ENCODE measurements around the gene FBXO46. TPM values are rescaled to one million over a fixed set of nuclear protein-coding genes. Genes with fewer than 3 reads are reported as not detected.

The FBXO46 gene
- polyA plus RNA-seq, 1 donor = 13.9 TPM

DNA sequence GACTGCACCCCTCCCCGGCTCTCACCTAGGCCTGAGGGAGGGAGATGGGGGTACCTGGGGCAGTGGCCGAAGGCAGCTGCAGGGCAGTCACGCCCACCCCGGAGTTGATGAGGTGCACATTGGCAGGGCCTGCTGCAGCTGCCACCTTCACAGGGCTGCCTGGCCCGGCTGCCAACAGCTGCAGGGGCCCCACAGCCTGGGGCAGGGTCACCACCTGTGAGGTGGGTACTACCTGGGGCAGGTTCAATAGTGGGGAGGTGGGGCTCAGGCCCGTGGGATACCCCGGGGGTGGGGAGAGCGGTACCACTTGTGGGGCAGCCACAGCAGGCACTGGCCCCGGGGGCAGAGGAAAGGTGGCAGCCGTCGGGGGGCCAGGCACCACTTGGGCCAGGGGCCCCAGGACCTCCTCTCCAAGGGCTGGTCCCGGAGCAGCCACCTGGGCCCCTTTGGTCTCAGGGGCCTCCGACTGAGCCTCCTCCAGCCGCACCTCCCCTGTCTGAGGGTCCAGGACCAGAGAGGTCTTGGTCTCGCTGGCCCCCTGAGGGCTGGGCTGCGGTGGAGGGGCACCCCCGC, 35.7 kb upstream of the FBXO46 start:
- Histone ChIP-seq H3K27ac (ENCODE audit: low read length) (peak overlapping the region; percentile 60), H3K27me3 (ENCODE audit: control insufficient read depth, insufficient read depth, low read length) (peaks cover 11% of the 10 kb centered on the region), H3K4me3 (ENCODE audit: low read length) (peak overlapping the region; percentile 67), H3K4me1 (ENCODE audit: control insufficient read depth, insufficient read depth, low read length) (peaks cover 40% of the 10 kb centered on the region), H3K36me3 (ENCODE audit: control insufficient read depth, insufficient read depth, low read length) (peaks cover 4% of the 10 kb centered on the region), H3K9me3 (ENCODE audit: control insufficient read depth, low read depth, low read length) (peaks cover 6% of the 10 kb centered on the region)
- no CpG with 5 or more reads among the region's 17 CpGs for WGBS (ENCODE audit: insufficient coverage, low lambda C conversion rate)
- no peak for DNase-seq

DNA sequence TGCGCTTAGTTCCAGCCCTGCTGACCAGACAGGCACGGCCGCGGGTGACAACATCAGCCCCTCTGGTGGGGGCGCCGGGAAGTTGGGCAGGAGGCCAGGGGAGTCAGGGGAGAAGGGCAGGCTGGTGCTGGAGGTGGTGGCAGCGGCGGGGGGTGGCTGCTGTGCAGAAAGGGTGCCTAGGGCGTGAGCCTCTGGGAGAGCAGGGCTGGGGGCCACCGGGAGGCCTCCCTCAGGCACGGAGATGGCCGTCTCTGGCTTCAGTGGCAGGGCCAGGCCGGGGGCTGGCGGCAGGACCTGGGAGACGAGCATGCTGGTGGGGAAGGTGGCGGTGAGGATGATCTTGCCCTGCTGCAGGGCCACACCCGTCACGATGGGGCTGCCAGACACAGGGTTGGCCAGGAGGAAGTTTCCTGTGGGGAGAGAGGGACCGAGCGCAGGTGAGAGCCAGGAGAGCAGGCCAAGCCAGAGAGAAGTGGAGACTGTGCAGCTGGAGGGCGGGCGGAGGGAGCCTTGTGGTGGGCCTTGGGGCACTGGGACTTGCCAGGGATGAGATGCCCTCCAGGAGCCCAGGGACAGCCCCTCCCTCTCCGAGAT, 35.1 kb upstream of the FBXO46 start:
- peaks cover 35% of the 10 kb centered on the region for H3K4me1 ChIP-seq (ENCODE audit: control insufficient read depth, insufficient read depth, low read length)
- no peak overlapping the region for H3K27ac ChIP-seq (ENCODE audit: low read length)
- H3K27me3 ChIP-seq (ENCODE audit: control insufficient read depth, insufficient read depth, low read length) = peaks cover 11% of the 10 kb centered on the region
- no peak for DNase-seq
- no peak overlapping the region for H3K4me3 ChIP-seq (ENCODE audit: low read length)
- WGBS (ENCODE audit: insufficient coverage, low lambda C conversion rate) = 100% methylated on average over 2 of the region's 23 CpGs
- H3K9me3 ChIP-seq (ENCODE audit: control insufficient read depth, low read depth, low read length) = peaks cover 4% of the 10 kb centered on the region
- H3K36me3 ChIP-seq (ENCODE audit: control insufficient read depth, insufficient read depth, low read length) = peaks cover 4% of the 10 kb centered on the region

- Histone ChIP-seq H3K36me3 (ENCODE audit: control insufficient read depth, insufficient read depth, low read length) (peaks cover 4% of the 10 kb centered on the region), H3K27ac (ENCODE audit: low read length) (no peak overlapping the region), H3K4me3 (ENCODE audit: low read length) (no peak overlapping the region), H3K9me3 (ENCODE audit: control insufficient read depth, low read depth, low read length) (peaks cover 4% of the 10 kb centered on the region), H3K27me3 (ENCODE audit: control insufficient read depth, insufficient read depth, low read length) (peaks cover 11% of the 10 kb centered on the region), H3K4me1 (ENCODE audit: control insufficient read depth, insufficient read depth, low read length) (peaks cover 35% of the 10 kb centered on the region)
- WGBS (ENCODE audit: insufficient coverage, low lambda C conversion rate) = no CpG with 5 or more reads among the region's 21 CpGs
- no peak for DNase-seq
These were observed 34.4 kb upstream of the FBXO46 start for GRCh38 chr19:45764945-45765701.

GRCh38 chr19:45764475-45764874, 33.8 kb upstream of the FBXO46 start:
- Histone ChIP-seq H3K27me3 (ENCODE audit: control insufficient read depth, insufficient read depth, low read length) (peaks cover 11% of the 10 kb centered on the region), H3K36me3 (ENCODE audit: control insufficient read depth, insufficient read depth, low read length) (peaks cover 4% of the 10 kb centered on the region), H3K4me1 (ENCODE audit: control insufficient read depth, insufficient read depth, low read length) (peaks cover 29% of the 10 kb centered on the region), H3K27ac (ENCODE audit: low read length) (no peak overlapping the region), H3K9me3 (ENCODE audit: control insufficient read depth, low read depth, low read length) (peaks cover 4% of the 10 kb centered on the region), H3K4me3 (ENCODE audit: low read length) (no peak overlapping the region)
- DNase-seq = no peak
- WGBS (ENCODE audit: insufficient coverage, low lambda C conversion rate) = no CpG with 5 or more reads among the region's 6 CpGs

DNA sequence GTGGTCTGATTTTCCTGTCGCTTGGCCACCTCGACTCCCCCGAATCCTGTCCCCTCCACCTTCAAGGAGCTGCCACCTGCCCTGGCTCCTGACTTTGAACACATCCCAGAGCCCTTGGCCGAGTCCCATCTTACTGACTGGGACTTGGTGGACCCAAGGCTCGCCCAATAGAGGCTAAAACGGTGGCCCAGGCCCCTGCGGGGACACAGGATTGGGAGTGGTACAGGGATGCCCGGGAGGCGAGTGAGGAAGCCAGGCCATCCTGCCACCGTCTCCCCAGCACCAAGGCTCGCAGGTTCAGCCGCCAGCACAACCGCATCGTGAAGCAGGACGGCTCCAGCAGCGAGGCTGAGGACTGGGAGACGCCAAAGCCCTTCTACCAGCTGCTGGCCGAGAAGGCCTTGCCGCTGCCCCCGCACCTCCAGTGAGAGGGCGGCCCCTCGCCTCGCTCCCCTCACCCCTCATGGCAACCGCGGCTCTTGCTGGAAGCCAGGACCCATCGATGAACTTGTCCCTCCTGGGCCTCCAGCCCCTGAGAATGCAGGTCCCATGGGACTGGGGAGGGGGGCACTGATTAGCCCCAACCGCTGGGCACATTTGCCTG, 33.1 kb upstream of the FBXO46 start:
- no CpG with 5 or more reads among the region's 27 CpGs for WGBS (ENCODE audit: insufficient coverage, low lambda C conversion rate)
- peaks cover 29% of the 10 kb centered on the region for H3K4me1 ChIP-seq (ENCODE audit: control insufficient read depth, insufficient read depth, low read length)
- H3K4me3 ChIP-seq (ENCODE audit: low read length) = no peak overlapping the region
- peaks cover 11% of the 10 kb centered on the region for H3K27me3 ChIP-seq (ENCODE audit: control insufficient read depth, insufficient read depth, low read length)
- no peak overlapping the region for H3K27ac ChIP-seq (ENCODE audit: low read length)
- DNase-seq = no peak
- peaks cover 4% of the 10 kb centered on the region for H3K36me3 ChIP-seq (ENCODE audit: control insufficient read depth, insufficient read depth, low read length)
- peaks cover 4% of the 10 kb centered on the region for H3K9me3 ChIP-seq (ENCODE audit: control insufficient read depth, low read depth, low read length)

DNA sequence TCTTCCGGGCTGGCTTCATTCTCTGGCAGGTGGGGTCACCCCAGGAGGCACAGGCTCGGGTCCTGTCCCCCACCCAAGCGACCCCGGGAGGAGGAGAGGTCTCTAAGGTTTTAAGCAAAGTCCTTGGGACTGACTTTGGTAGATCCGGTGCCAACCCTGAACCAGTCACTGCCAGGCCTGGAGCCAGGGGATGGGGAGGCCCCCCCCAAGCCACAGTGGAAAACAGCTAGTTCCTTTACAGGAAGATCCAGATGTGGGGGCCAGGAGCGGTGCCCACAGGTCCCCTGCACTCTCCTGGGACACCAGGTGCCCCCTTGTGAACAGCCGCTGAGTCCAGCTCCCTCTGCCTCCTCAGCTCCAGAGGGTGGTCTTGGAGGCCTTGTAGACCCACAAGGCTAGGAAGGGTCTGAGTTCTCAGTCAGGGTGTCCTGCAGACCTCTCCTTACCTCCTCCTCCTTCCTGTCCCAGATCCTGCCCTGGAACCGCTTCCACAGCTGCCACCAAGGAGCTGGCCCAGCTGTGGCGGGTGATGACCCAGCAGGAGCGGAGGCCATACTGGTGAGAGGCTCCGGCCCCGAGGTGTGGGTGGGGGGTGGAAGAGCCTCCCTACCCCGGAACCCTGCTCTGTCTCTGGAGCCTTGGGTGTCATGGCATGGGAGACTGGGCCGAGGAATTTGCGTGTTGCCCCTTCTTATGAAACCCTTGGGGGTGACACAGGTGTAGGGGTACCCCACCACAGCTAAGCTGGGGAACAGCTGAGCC, 32.4 kb upstream of the FBXO46 start:
- H3K27me3 ChIP-seq (ENCODE audit: control insufficient read depth, insufficient read depth, low read length) = peaks cover 11% of the 10 kb centered on the region
- WGBS (ENCODE audit: insufficient coverage, low lambda C conversion rate) = no CpG with 5 or more reads among the region's 15 CpGs
- H3K36me3 ChIP-seq (ENCODE audit: control insufficient read depth, insufficient read depth, low read length) = peaks cover 4% of the 10 kb centered on the region
- peaks cover 29% of the 10 kb centered on the region for H3K4me1 ChIP-seq (ENCODE audit: control insufficient read depth, insufficient read depth, low read length)
- no peak for DNase-seq
- H3K4me3 ChIP-seq (ENCODE audit: low read length) = no peak overlapping the region
- H3K9me3 ChIP-seq (ENCODE audit: control insufficient read depth, low read depth, low read length) = peaks cover 4% of the 10 kb centered on the region
- H3K27ac ChIP-seq (ENCODE audit: low read length) = no peak overlapping the region

DNA sequence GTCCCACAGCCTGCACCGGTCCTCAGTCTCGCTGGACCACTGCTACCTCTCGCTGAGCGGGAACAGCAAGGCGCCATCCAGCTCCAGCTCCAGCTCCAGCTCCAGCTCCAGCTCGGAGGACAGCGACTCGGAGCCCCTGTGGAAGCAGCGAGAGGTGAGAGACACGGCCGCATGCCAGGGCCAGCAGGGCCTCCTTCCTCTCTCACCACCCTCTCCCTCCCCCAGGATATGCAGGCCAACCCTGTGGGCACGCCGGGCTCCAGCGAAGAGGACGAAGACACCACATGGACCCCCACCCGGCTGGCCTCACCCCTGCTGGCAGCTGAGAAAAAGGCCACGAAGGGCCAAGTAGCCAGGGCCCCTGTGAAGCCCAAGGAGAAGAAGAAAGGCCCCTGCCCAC, 31.0 kb upstream of the FBXO46 start:
- Histone ChIP-seq H3K27me3 (ENCODE audit: control insufficient read depth, insufficient read depth, low read length) (peaks cover 11% of the 10 kb centered on the region), H3K9me3 (ENCODE audit: control insufficient read depth, low read depth, low read length) (peaks cover 3% of the 10 kb centered on the region), H3K4me1 (ENCODE audit: control insufficient read depth, insufficient read depth, low read length) (peaks cover 20% of the 10 kb centered on the region), H3K27ac (ENCODE audit: low read length) (no peak overlapping the region), H3K4me3 (ENCODE audit: low read length) (no peak overlapping the region), H3K36me3 (ENCODE audit: control insufficient read depth, insufficient read depth, low read length) (peaks cover 4% of the 10 kb centered on the region)
- WGBS (ENCODE audit: insufficient coverage, low lambda C conversion rate) = no CpG with 5 or more reads among the region's 17 CpGs
- DNase-seq = no peak

- no CpG with 5 or more reads among the region's 9 CpGs for WGBS (ENCODE audit: insufficient coverage, low lambda C conversion rate)
- peaks cover 5% of the 10 kb centered on the region for H3K27me3 ChIP-seq (ENCODE audit: control insufficient read depth, insufficient read depth, low read length)
- no peak overlapping the region for H3K4me3 ChIP-seq (ENCODE audit: low read length)
- H3K9me3 ChIP-seq (ENCODE audit: control insufficient read depth, low read depth, low read length) = no peaks in the 10 kb centered on the region
- no peak for DNase-seq
- peaks cover under 1% of the 10 kb centered on the region for H3K4me1 ChIP-seq (ENCODE audit: control insufficient read depth, insufficient read depth, low read length)
- H3K27ac ChIP-seq (ENCODE audit: low read length) = no peak overlapping the region
- no peaks in the 10 kb centered on the region for H3K36me3 ChIP-seq (ENCODE audit: control insufficient read depth, insufficient read depth, low read length)
These were observed 28.2 kb upstream of the FBXO46 start for GRCh38 chr19:45758921-45759320.

DNA sequence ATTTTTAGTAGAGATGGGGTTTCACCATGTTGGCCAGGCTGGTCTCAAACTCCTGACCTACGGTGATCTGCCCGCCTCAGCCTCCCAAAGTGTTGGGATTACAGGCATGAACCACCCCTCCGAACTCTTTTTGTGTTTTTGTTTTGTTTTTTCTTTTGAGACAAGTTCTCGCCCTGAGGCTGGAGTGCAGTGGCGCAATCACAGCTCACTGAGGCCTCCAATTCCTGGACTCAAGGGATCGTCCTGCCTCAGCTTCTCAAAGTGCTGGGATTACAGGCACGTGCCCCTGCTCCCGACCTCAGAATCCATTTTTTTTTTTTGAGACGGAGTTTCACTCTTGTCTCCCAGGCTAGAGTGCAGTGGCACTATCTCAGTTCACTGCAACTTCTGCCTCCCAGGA, 27.0 kb upstream of the FBXO46 start:
- DNase-seq = no peak
- WGBS (ENCODE audit: insufficient coverage, low lambda C conversion rate) = 100% methylated on average over 1 of the region's 9 CpGs
- Histone ChIP-seq H3K27me3 (ENCODE audit: control insufficient read depth, insufficient read depth, low read length) (no peaks in the 10 kb centered on the region), H3K4me3 (ENCODE audit: low read length) (no peak overlapping the region), H3K9me3 (ENCODE audit: control insufficient read depth, low read depth, low read length) (no peaks in the 10 kb centered on the region), H3K27ac (ENCODE audit: low read length) (no peak overlapping the region), H3K36me3 (ENCODE audit: control insufficient read depth, insufficient read depth, low read length) (no peaks in the 10 kb centered on the region), H3K4me1 (ENCODE audit: control insufficient read depth, insufficient read depth, low read length) (no peaks in the 10 kb centered on the region)

- no peak for DNase-seq
- H3K9me3 ChIP-seq (ENCODE audit: control insufficient read depth, low read depth, low read length) = no peaks in the 10 kb centered on the region
- H3K27me3 ChIP-seq (ENCODE audit: control insufficient read depth, insufficient read depth, low read length) = no peaks in the 10 kb centered on the region
- H3K4me3 ChIP-seq (ENCODE audit: low read length) = no peak overlapping the region
- H3K36me3 ChIP-seq (ENCODE audit: control insufficient read depth, insufficient read depth, low read length) = no peaks in the 10 kb centered on the region
- H3K27ac ChIP-seq (ENCODE audit: low read length) = no peak overlapping the region
- H3K4me1 ChIP-seq (ENCODE audit: control insufficient read depth, insufficient read depth, low read length) = no peaks in the 10 kb centered on the region
- no CpG with 5 or more reads among the region's 8 CpGs for WGBS (ENCODE audit: insufficient coverage, low lambda C conversion rate)
These were observed 23.6 kb upstream of the FBXO46 start for GRCh38 chr19:45754323-45754722.
